ENCODE measurements around the gene KDELR1.
A peak's percentile ranks its signal among the peaks of the same experiment; 100 is the strongest.
"Not testable (repeated sequence)": the region's sequence is repeated elsewhere in the genome, so short reads cannot be mapped to it uniquely, and the experiment has no call there.

KDELR1 gene

DNA sequence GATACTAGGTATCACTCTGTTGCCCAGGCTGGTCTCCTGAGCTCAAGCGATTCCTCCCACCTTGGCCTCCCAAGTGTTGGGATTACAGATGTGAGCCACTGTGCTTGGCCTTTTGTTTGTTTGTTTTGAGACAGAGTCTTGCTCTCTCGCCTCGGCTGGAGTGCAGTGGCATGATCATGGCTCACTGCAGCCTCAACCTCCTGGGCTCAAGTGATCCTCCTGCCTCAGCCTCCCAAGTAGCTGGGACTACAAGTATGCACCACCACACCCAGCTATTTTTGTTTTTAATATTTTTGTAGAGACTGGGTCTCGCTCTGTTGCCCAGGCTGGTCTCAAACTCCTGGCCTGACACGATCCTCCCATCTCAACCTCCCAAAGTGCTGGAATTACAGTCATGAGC, 19.6 kb downstream of the KDELR1 start:
- not testable (repeated sequence) for H3K27me3 ChIP-seq (ENCODE audit: control insufficient read depth in 2 of 2, insufficient read depth in 2 of 2, low read length in 2 of 2); H3K27ac ChIP-seq (ENCODE audit: low read depth in 2 of 2, low read length in 2 of 2); H3K36me3 ChIP-seq (ENCODE audit: control insufficient read depth in 2 of 2, insufficient read depth in 2 of 2, low read length in 2 of 2); H3K9me3 ChIP-seq (ENCODE audit: control insufficient read depth in 2 of 2, low read length in 2 of 2); H3K9ac ChIP-seq (ENCODE audit: low read depth in 1 of 2, low read length in 2 of 2); H3K4me3 ChIP-seq (ENCODE audit: low read length in 2 of 2)
- H3K4me1 ChIP-seq (ENCODE audit: control insufficient read depth in 2 of 2, insufficient read depth in 2 of 2, low read length in 2 of 2): peaks cover 21% of the 10 kb centered on the region in 2 donors

DNA sequence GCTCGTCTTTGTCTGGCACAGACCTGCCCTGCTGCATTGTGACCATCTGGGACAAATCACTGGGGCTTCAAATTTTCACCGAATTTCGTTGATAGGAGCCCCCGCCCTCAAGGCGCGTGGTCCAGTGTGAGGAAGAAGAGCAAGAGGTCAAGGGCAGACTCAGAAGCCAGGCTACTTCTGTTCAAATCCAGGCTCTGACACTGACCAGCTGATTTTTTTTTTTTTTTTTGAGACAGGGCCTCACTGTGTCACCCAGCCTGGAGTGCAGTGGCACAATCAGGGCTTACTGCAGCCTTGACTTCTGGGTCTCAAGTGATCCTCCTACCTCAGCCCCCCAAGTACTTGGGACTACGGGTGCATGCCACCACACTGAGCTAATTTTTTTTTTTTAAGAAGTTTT, 20.0 kb downstream of the KDELR1 start:
- no peaks in the 10 kb centered on the region for H3K9me3 ChIP-seq (ENCODE audit: control insufficient read depth in 2 of 2, low read length in 2 of 2)
- peaks cover 21% of the 10 kb centered on the region in 2 donors for H3K4me1 ChIP-seq (ENCODE audit: control insufficient read depth in 2 of 2, insufficient read depth in 2 of 2, low read length in 2 of 2)
- no peak overlapping the region for H3K27ac ChIP-seq (ENCODE audit: low read depth in 2 of 2, low read length in 2 of 2)
- H3K27me3 ChIP-seq (ENCODE audit: control insufficient read depth in 2 of 2, insufficient read depth in 2 of 2, low read length in 2 of 2): no peaks in the 10 kb centered on the region
- no peaks in the 10 kb centered on the region for H3K36me3 ChIP-seq (ENCODE audit: control insufficient read depth in 2 of 2, insufficient read depth in 2 of 2, low read length in 2 of 2)
- no peak overlapping the region for H3K9ac ChIP-seq (ENCODE audit: low read depth in 1 of 2, low read length in 2 of 2)
- H3K4me3 ChIP-seq (ENCODE audit: low read length in 2 of 2): no peak overlapping the region

DNA sequence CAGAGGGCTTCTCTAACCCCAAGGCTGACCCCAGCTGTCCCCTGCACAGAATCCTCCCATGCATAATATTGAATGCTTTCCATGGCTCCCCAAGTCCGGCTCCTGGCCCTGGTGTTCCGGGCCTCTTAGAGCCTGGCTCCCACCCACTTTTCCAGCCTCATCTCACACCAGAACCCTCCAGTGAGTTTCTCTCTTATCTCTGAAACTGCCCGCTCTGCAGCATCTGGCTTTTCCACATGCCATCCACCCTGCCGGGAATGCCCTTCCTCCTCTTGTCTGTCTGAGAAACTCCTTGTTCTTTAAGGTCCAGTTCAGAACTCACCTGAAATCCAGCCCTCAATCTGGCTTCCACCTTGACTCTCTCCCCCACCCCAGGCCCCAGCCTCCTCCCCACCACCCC, 20.4 kb downstream of the KDELR1 start:
- Histone ChIP-seq H3K27me3 (ENCODE audit: control insufficient read depth in 2 of 2, insufficient read depth in 2 of 2, low read length in 2 of 2) (no peaks in the 10 kb centered on the region), H3K36me3 (ENCODE audit: control insufficient read depth in 2 of 2, insufficient read depth in 2 of 2, low read length in 2 of 2) (no peaks in the 10 kb centered on the region), H3K9ac (ENCODE audit: low read depth in 1 of 2, low read length in 2 of 2) (no peak overlapping the region), H3K9me3 (ENCODE audit: control insufficient read depth in 2 of 2, low read length in 2 of 2) (no peaks in the 10 kb centered on the region), H3K4me3 (ENCODE audit: low read length in 2 of 2) (no peak overlapping the region), H3K27ac (ENCODE audit: low read depth in 2 of 2, low read length in 2 of 2) (no peak overlapping the region), H3K4me1 (ENCODE audit: control insufficient read depth in 2 of 2, insufficient read depth in 2 of 2, low read length in 2 of 2) (peaks cover 21% of the 10 kb centered on the region in 2 donors)

DNA sequence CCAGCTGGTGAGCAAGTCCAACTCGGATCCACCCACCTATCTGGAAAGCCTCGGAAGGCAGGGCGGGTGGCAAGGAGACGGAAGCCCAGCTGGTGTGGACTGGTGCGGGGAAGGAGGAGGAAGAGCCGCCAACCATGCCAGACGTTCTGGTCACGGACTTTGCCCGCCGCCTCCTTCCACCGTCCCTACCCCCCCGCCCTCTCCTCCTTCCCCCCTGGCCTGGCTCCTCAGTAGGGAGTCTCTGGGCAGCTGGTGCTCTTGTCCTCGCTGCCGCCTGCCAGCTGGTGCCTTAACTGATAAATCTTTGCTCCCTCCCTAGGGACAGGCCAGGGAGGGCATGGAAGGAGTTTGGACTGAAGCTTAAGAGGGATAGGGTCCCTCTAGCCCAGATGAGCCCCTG, 22.4 kb downstream of the KDELR1 start:
- H3K9ac ChIP-seq (ENCODE audit: low read depth in 1 of 2, low read length in 2 of 2): peak overlapping the region in 1 of 2 donors; percentile 39
- no peaks in the 10 kb centered on the region for H3K9me3 ChIP-seq (ENCODE audit: control insufficient read depth in 2 of 2, low read length in 2 of 2)
- H3K27me3 ChIP-seq (ENCODE audit: control insufficient read depth in 2 of 2, insufficient read depth in 2 of 2, low read length in 2 of 2): no peaks in the 10 kb centered on the region
- H3K4me3 ChIP-seq (ENCODE audit: low read length in 2 of 2): peak overlapping the region in 1 of 2 donors; percentile 3
- peaks cover 27 to 28% of the 10 kb centered on the region in 2 donors for H3K4me1 ChIP-seq (ENCODE audit: control insufficient read depth in 2 of 2, insufficient read depth in 2 of 2, low read length in 2 of 2)
- H3K27ac ChIP-seq (ENCODE audit: low read depth in 2 of 2, low read length in 2 of 2): peak overlapping the region; percentile 70 to 79
- H3K36me3 ChIP-seq (ENCODE audit: control insufficient read depth in 2 of 2, insufficient read depth in 2 of 2, low read length in 2 of 2): no peaks in the 10 kb centered on the region

DNA sequence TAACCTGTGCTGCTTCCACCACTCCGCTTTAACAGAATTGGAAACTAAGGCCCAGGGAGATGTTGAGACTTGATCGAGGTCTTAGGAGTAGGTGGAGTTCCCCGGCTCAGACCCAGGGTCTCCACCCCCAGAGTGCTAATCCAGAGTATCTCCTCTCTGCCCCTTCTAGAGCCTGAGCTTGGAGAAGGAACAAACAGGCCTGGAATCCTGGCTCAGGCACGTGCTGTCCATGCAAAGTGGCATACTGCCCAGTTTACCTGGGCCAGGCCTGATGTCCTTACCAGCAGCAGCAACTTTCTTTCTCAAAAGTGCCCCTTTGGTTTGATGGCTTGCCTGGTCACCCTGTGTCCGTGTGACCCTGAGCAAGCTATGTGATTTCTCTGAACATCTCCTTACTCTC, 23.5 kb downstream of the KDELR1 start:
- no peak overlapping the region for H3K9ac ChIP-seq (ENCODE audit: low read depth in 1 of 2, low read length in 2 of 2)
- no peaks in the 10 kb centered on the region for H3K9me3 ChIP-seq (ENCODE audit: control insufficient read depth in 2 of 2, low read length in 2 of 2)
- H3K4me3 ChIP-seq (ENCODE audit: low read length in 2 of 2): no peak overlapping the region
- no peaks in the 10 kb centered on the region for H3K36me3 ChIP-seq (ENCODE audit: control insufficient read depth in 2 of 2, insufficient read depth in 2 of 2, low read length in 2 of 2)
- peaks cover 34% of the 10 kb centered on the region in 2 donors for H3K4me1 ChIP-seq (ENCODE audit: control insufficient read depth in 2 of 2, insufficient read depth in 2 of 2, low read length in 2 of 2)
- H3K27ac ChIP-seq (ENCODE audit: low read depth in 2 of 2, low read length in 2 of 2): peak overlapping the region in 1 of 2 donors; percentile 69
- no peaks in the 10 kb centered on the region for H3K27me3 ChIP-seq (ENCODE audit: control insufficient read depth in 2 of 2, insufficient read depth in 2 of 2, low read length in 2 of 2)

DNA sequence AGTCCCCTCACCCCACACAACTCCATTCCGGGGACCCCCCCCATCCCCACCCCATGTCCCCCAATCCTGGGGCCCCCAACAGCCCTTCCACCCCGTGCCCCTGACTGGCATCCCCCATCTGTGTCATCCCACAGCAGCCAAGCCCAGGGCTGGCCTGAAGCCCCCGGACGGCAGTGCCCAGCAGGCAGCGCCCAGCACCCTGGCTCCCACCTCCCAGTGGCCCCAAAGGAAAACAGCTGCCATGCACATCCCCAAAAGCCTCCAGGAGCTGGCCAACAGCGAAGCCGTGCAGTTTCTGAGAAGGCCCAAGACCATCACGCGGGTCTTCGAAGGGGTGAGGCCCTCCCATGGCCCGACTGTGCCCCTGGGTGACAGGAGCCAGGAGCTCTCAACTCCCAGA, 25.7 kb downstream of the KDELR1 start:
- Histone ChIP-seq H3K9ac (ENCODE audit: low read depth in 1 of 2, low read length in 2 of 2) (no peak overlapping the region), H3K4me3 (ENCODE audit: low read length in 2 of 2) (no peak overlapping the region), H3K27me3 (ENCODE audit: control insufficient read depth in 2 of 2, insufficient read depth in 2 of 2, low read length in 2 of 2) (no peaks in the 10 kb centered on the region), H3K27ac (ENCODE audit: low read depth in 2 of 2, low read length in 2 of 2) (no peak overlapping the region), H3K4me1 (ENCODE audit: control insufficient read depth in 2 of 2, insufficient read depth in 2 of 2, low read length in 2 of 2) (peaks cover 29 to 34% of the 10 kb centered on the region in 2 donors), H3K36me3 (ENCODE audit: control insufficient read depth in 2 of 2, insufficient read depth in 2 of 2, low read length in 2 of 2) (no peaks in the 10 kb centered on the region), H3K9me3 (ENCODE audit: control insufficient read depth in 2 of 2, low read length in 2 of 2) (no peaks in the 10 kb centered on the region)

DNA sequence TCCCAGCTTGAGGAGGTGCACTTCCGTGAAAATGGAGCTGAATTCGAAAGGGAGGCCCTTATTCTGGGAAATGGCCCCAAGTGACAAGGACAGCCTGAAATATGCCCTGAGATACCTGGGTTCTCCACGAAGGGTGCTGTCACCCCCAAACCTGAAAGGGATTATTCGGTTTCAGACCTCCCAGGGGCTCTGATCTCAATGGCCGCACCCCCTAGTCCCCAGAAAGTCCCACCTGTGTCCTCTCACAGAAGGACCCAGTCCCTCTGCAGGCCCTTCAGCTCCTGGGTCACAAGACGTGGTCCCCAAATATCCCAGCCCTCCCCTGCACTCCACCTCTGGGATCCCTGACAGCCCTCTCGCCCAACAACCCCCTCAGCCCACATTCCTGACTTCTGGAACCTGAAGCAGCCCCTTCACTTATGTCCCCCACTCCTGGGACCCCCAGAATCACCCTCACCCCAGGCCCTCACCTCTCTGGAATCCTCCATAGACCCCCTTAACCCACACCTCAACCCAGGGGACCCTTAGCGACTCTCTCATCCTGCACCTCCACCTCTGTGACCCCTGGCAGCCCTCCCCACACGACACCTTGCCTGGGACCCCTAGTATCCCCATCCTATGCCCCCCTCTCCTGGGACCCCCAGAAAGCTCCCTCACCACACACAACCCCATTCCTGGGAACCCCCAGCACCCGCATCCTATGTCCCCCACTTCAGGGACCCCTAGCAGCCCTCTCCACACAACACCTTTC, 26.6 kb downstream of the KDELR1 start:
- Histone ChIP-seq H3K9me3 (ENCODE audit: control insufficient read depth in 2 of 2, low read length in 2 of 2) (no peaks in the 10 kb centered on the region), H3K36me3 (ENCODE audit: control insufficient read depth in 2 of 2, insufficient read depth in 2 of 2, low read length in 2 of 2) (no peaks in the 10 kb centered on the region), H3K27me3 (ENCODE audit: control insufficient read depth in 2 of 2, insufficient read depth in 2 of 2, low read length in 2 of 2) (no peaks in the 10 kb centered on the region), H3K9ac (ENCODE audit: low read depth in 1 of 2, low read length in 2 of 2) (peak overlapping the region; percentile 76 to 86), H3K4me1 (ENCODE audit: control insufficient read depth in 2 of 2, insufficient read depth in 2 of 2, low read length in 2 of 2) (peaks cover 28 to 32% of the 10 kb centered on the region in 2 donors), H3K27ac (ENCODE audit: low read depth in 2 of 2, low read length in 2 of 2) (peak overlapping the region; percentile 93 to 99), H3K4me3 (ENCODE audit: low read length in 2 of 2) (peak overlapping the region; percentile 71 to 83)

DNA sequence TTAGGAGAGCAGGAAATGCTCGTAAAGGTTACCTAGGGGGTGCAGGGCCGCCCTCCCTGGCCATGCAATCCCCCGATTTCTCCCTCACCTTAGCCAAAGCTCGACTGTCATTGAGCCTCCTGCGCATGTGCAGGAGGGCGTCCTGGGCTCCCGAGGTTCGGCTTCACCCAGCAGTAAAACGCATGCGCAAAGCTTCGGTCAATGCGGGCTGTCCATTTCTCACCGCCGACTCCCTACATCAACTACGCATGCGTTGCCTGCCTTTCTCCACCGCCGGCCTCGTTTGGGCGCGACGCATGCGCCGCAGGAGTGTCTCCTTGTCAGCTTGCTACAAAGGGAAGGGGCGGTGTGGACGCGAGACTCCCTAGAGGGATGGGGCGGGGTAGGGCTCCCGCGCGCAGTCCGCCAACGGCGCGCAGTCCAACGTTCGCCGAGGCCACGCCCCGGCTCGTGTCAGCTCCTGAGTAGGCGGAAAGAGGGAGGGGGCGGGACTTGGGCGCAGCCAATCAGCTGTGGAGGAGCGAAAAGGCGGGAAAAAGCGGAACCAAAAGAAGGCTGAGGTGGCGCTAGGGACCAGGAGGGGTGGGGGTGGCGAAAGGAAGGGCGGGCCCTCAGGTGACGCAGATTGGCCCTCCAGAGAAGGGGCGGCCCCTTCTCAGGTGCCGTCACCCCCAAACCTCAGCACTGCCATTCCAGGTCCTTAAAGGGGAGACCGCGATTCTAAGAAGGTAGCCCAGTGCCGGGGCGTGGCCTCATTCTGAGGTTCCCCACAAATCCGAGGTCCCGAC, 27.3 kb downstream of the KDELR1 start, which contains the start of the genes SYNGR4 and TMEM143:
Gene SYNGR4 (plus strand): TSS at position 558 of the 788 bp plus-strand sequence. CDS start 1,476 bp downstream, outside the sequence.
Gene TMEM143 (minus strand): TSS at position 131 of the 788 bp plus-strand sequence. CDS start 20 bp downstream, at position 111.
- no peaks in the 10 kb centered on the region for H3K36me3 ChIP-seq (ENCODE audit: control insufficient read depth in 2 of 2, insufficient read depth in 2 of 2, low read length in 2 of 2)
- H3K27me3 ChIP-seq (ENCODE audit: control insufficient read depth in 2 of 2, insufficient read depth in 2 of 2, low read length in 2 of 2): no peaks in the 10 kb centered on the region
- H3K9me3 ChIP-seq (ENCODE audit: control insufficient read depth in 2 of 2, low read length in 2 of 2): no peaks in the 10 kb centered on the region
- H3K4me3 ChIP-seq (ENCODE audit: low read length in 2 of 2): peak within 1 kb of the TSS; percentile 71 to 83
- peaks cover 21 to 26% of the 10 kb centered on the region in 2 donors for H3K4me1 ChIP-seq (ENCODE audit: control insufficient read depth in 2 of 2, insufficient read depth in 2 of 2, low read length in 2 of 2)
- H3K27ac ChIP-seq (ENCODE audit: low read depth in 2 of 2, low read length in 2 of 2): peak within 1 kb of the TSS; percentile 93 to 99
- H3K9ac ChIP-seq (ENCODE audit: low read depth in 1 of 2, low read length in 2 of 2): peak within 1 kb of the TSS; percentile 86 to 88

DNA sequence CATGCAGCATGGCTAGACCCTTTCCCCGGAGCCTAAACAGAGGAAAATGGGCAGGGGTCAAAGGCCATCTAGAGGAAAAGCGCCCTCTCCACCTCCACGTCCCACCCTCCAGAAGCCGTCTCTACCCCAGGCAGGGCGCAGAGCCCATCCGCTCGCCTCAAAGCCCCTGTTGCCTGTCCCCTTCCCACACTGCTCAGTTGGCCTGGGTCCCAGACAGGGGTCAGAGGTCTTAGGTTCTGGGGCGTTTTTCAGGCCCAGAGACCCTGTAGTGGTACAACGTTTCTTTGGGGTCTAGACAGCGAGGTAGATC, 27.9 kb downstream of the KDELR1 start:
- H3K27ac ChIP-seq (ENCODE audit: low read depth in 2 of 2, low read length in 2 of 2): peak overlapping the region; percentile 93 to 99
- H3K36me3 ChIP-seq (ENCODE audit: control insufficient read depth in 2 of 2, insufficient read depth in 2 of 2, low read length in 2 of 2): no peaks in the 10 kb centered on the region
- H3K9me3 ChIP-seq (ENCODE audit: control insufficient read depth in 2 of 2, low read length in 2 of 2): no peaks in the 10 kb centered on the region
- peak overlapping the region; percentile 86 to 88 for H3K9ac ChIP-seq (ENCODE audit: low read depth in 1 of 2, low read length in 2 of 2)
- H3K4me3 ChIP-seq (ENCODE audit: low read length in 2 of 2): peak overlapping the region; percentile 71 to 83
- H3K4me1 ChIP-seq (ENCODE audit: control insufficient read depth in 2 of 2, insufficient read depth in 2 of 2, low read length in 2 of 2): peaks cover 17 to 22% of the 10 kb centered on the region in 2 donors
- no peaks in the 10 kb centered on the region for H3K27me3 ChIP-seq (ENCODE audit: control insufficient read depth in 2 of 2, insufficient read depth in 2 of 2, low read length in 2 of 2)
